ENCODE data around the gene DAGLB.
"Not testable (repeated sequence)": the region's sequence is repeated elsewhere in the genome, so short reads cannot be mapped to it uniquely, and the experiment has no call there.

- not testable (repeated sequence) for TF ChIP-seq POLR2A (IDR thresholded peaks at IDR 0.05; ENCODE audit: low read length); GATA1 (IDR thresholded peaks at IDR 0.05; ENCODE audit: low read depth, low read length)
Measured at GRCh38 chr7:6400243-6401105, 47.3 kb downstream of the DAGLB start.

Data from erythroblast (primary cell).